22Rv1 (cell line): Measurements from ENCODE around the gene RCAN2.

Experiments used
- ZFX ChIP-seq: fragments of 450-650 bp; IDR thresholded peaks from 2 replicates; pipeline ENCODE4 v1.6.1; 2017; ENCODE audit warnings: antibody characterized with exemption, borderline replicate concordance
- TF ChIP-seq, protein P1 (sequence below): fragments of 450-650 bp; IDR thresholded peaks from 2 replicates; pipeline ENCODE4 v1.5.1; 2017; ENCODE audit warnings: mild to moderate bottlenecking

GRCh38 chr6:46393161-46393939 is 97.9 kb downstream of the RCAN2 start:
- TF ChIP-seq, protein P1, sequence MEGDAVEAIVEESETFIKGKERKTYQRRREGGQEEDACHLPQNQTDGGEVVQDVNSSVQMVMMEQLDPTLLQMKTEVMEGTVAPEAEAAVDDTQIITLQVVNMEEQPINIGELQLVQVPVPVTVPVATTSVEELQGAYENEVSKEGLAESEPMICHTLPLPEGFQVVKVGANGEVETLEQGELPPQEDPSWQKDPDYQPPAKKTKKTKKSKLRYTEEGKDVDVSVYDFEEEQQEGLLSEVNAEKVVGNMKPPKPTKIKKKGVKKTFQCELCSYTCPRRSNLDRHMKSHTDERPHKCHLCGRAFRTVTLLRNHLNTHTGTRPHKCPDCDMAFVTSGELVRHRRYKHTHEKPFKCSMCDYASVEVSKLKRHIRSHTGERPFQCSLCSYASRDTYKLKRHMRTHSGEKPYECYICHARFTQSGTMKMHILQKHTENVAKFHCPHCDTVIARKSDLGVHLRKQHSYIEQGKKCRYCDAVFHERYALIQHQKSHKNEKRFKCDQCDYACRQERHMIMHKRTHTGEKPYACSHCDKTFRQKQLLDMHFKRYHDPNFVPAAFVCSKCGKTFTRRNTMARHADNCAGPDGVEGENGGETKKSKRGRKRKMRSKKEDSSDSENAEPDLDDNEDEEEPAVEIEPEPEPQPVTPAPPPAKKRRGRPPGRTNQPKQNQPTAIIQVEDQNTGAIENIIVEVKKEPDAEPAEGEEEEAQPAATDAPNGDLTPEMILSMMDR: no peak
- no peak for TF ChIP-seq ZFX
